ENCODE data around the gene ZKSCAN2.

Gene ZKSCAN2

DNA sequence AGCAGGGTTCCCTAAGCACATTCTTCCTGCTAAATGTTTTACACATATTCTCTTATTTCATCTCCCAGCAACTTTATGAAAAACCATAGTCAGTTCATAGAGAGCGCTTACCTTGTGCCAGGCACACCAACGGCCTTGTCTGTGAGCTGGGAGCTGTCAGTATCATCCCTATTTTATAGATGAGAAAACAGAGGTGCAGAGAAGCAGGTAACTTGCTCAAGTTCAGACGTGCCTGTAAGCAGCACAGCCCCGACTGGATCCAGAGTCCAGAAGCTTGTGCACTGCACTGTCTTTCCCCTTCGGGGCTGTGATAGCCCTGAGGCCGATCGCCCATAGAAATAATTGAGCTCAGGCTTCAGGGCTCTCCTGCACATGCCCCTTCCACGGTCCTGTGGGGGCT lies 34.7 kb downstream of the ZKSCAN2 start:
- DNase-seq: no peak

DNA sequence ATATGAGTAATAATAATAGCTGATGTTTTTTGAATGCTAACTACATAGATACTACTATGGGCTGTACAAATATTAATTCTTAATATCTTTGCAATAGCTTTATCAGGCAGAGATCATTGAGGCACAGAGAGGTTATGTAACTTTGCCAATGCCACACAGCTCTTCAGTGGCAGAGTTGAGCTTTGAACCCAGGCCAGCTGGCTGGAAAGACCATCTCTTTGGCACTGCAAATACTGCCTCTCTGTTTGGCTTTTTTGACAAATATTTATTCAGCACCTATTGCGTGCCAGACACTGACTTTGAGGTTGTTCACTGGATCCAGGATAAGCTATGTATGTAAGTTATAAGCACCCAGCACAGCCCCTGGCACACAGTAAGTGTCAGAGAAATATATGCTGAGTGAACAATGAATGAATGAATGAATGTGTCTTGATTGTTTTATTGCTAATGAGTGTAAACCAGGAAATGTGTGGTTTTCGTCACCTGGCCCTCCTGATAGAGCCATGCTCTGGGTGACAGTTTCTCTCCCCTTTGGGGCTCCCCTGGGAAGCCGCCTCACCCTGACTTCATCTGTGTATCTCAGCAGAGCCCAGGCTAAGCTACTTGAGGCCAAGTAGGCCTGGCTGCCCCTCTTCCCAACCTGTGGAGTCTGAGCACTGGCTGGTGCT lies 38.4 kb downstream of the ZKSCAN2 start:
- no peak for DNase-seq

DNA sequence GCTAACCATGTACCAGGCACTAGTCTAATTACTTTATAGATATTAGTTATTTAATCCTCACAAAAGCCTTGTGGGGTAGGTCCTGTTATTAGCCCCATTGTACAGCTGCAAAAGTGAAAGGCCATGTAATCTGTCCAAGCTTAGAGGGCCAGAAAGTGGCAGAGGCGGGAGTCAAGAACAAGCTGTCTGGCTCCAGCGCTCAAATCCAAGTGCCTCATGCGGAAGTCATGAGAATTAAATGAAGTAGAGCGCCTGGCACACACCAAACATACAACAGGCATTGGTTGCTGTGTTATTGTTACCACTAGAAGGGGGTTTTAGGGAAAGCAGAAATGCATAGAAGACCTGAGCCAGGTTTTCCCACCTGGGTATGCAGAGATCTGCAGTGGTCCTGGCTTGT lies 39.7 kb downstream of the ZKSCAN2 start:
- no peak for DNase-seq

- DNase-seq: no peak
These were observed 40.5 kb downstream of the ZKSCAN2 start for GRCh38 chr16:25217112-25217511.

GRCh38 chr16:25213709-25214397 lies 43.8 kb downstream of the ZKSCAN2 start:
- DNase-seq: no peak

- DNase-seq: no peak
These were observed 45.0 kb downstream of the ZKSCAN2 start for GRCh38 chr16:25212636-25213035.

GRCh38 chr16:25210758-25211157 lies 46.9 kb downstream of the ZKSCAN2 start:
- peak; percentile 69 for DNase-seq

DNA sequence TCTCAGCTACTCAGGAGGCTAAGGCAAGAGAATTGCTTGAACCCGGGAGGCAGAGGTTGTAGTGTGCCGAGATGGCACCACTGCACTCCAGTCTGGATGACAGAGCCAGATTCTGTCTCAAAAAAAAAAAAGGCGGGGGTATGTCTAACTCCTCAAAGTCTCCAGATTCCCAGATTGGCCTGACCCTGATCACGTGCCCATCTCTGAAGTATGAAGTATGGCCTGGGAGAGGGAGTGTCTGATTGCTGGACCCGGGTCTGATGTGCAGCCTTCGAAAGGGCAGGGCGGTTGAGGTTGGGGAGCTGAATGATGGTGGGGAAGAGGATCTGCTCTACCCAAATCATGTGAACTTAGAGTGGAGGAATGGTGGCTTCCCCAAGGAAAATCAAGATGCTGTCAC lies 58.2 kb downstream of the ZKSCAN2 start:
- no peak for DNase-seq

GRCh38 chr16:25198021-25198420 lies 59.6 kb downstream of the ZKSCAN2 start:
- peak; percentile 50 for DNase-seq

DNA sequence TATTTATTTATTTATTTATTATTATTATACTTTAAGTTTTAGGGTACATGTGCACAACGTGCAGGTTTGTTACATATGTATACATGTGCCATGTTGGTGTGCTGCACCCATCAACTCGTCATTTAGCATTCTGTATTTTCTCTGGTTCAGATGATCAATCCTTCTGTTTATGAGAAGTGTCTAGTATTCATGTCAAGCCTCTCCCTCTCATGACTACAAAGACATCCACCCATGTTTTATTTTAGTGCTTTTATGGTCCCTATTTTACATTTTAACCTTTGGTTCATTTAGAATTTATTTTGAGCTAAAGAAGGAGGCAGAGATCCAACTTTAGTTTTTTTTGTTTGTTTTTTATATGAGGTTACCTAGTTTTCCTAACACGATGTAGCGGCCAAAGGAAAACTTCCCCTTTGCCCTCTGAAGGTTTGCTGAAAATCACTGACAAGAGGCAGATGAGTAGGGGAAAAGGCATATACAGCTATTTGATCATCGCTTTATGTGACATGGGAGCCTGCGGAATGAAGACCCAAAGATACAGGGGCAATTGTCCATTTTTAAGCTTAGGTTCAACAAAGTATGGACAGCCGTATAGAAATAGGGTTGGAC lies 63.3 kb downstream of the ZKSCAN2 start:
- DNase-seq: no peak

GRCh38 chr16:25192096-25192495 lies 65.5 kb downstream of the ZKSCAN2 start:
- DNase-seq: peak; percentile 69

- no peak for DNase-seq
These were observed 68.3 kb downstream of the ZKSCAN2 start for GRCh38 chr16:25189305-25189704.

- DNase-seq: no peak
These were observed 70.2 kb downstream of the ZKSCAN2 start for GRCh38 chr16:25187491-25187795.
